GM12878 (cell line): ENCODE measurements around the gene RFT1. TPM values are rescaled to one million over a fixed set of nuclear protein-coding genes. Genes with fewer than 3 reads are reported as not detected.

Source experiments
- CREB1 ChIP-seq: IDR thresholded peaks from 2 replicates; pipeline ENCODE4 v1.6.1; 2012; ENCODE audit warnings: low read depth, mild to moderate bottlenecking, inconsistent platforms
- E4F1 ChIP-seq: fragments of 450-650 bp; IDR thresholded peaks from 2 replicates; pipeline ENCODE4 v1.6.1; 2018; ENCODE audit warnings: borderline replicate concordance, mild to moderate bottlenecking; ENCODE audit not compliant: partially characterized antibody
- FOXM1 ChIP-seq: IDR thresholded peaks from 2 replicates; pipeline ENCODE4 v1.6.1; 2012; ENCODE audit warnings: low read depth, mild to moderate bottlenecking, inconsistent platforms, low read length, moderate library complexity
- HDAC2 ChIP-seq: fragments of 200-600 bp; sonication (generic); IDR thresholded peaks from 2 replicates; pipeline ENCODE4 v1.6.1; 2017
- KLF5 ChIP-seq: fragments of 450-650 bp; IDR thresholded peaks from 2 replicates; pipeline ENCODE4 v1.6.1; 2014; ENCODE audit warnings: mild to moderate bottlenecking; ENCODE audit not compliant: partially characterized antibody
- MEF2B ChIP-seq: fragments of 450-650 bp; IDR thresholded peaks from 2 replicates; pipeline ENCODE4 v1.6.1; 2018; ENCODE audit warnings: mild to moderate bottlenecking, moderate library complexity; ENCODE audit not compliant: partially characterized antibody, poor library complexity, severe bottlenecking
- MLLT1 ChIP-seq: fragments of 450-650 bp; IDR thresholded peaks from 2 replicates; pipeline ENCODE4 v1.6.1; 2016; ENCODE audit warnings: mild to moderate bottlenecking
- MTA2 ChIP-seq: fragments of 450-650 bp; IDR thresholded peaks from 2 replicates; pipeline ENCODE4 v1.6.1; 2016; ENCODE audit warnings: low read depth, mild to moderate bottlenecking, moderate library complexity
- MTA3 ChIP-seq: IDR thresholded peaks from 2 replicates; pipeline ENCODE4 v1.6.1; 2012; ENCODE audit warnings: low read length, inconsistent platforms, borderline replicate concordance
- NFIC ChIP-seq: IDR thresholded peaks from 2 replicates; pipeline ENCODE4 v1.6.1; 2012; ENCODE audit warnings: low read depth, mild to moderate bottlenecking, inconsistent platforms, low read length, moderate library complexity
- NR2C2 ChIP-seq: IDR thresholded peaks from 2 replicates; pipeline ENCODE4 v1.6.1; 2011; ENCODE audit warnings: borderline replicate concordance, low read depth; ENCODE audit not compliant: control insufficient read depth, insufficient read length
- NR2F1 ChIP-seq: fragments of 450-650 bp; conservative IDR thresholded peaks from 2 replicates; pipeline ENCODE4 v1.6.1; 2017; ENCODE audit warnings: mild to moderate bottlenecking
- PAX8 ChIP-seq: fragments of 450-650 bp; IDR thresholded peaks from 2 replicates; pipeline ENCODE4 v1.6.1; 2017; ENCODE audit warnings: mild to moderate bottlenecking, moderate library complexity
- PKNOX1 ChIP-seq: fragments of 450-650 bp; IDR thresholded peaks from 2 replicates; pipeline ENCODE4 v1.6.1; 2016; ENCODE audit warnings: mild to moderate bottlenecking
- RAD51 ChIP-seq: fragments of 450-650 bp; IDR thresholded peaks from 2 replicates; pipeline ENCODE4 v1.6.1; 2016; ENCODE audit warnings: moderate library complexity, mild to moderate bottlenecking, inconsistent platforms
- TAF1 ChIP-seq: IDR thresholded peaks from 2 replicates; pipeline ENCODE4 v1.6.1; 2011; ENCODE audit warnings: mild to moderate bottlenecking, low read depth, low read length, borderline replicate concordance
- TARDBP ChIP-seq: IDR thresholded peaks from 2 replicates; pipeline ENCODE4 v1.6.1; 2016; ENCODE audit warnings: borderline replicate concordance
- ZBTB33 ChIP-seq: fragments of 450-650 bp; IDR thresholded peaks from 2 replicates; pipeline ENCODE4 v1.6.1; 2017; ENCODE audit warnings: mild to moderate bottlenecking
- ZNF687 ChIP-seq: fragments of 450-650 bp; IDR thresholded peaks from 2 replicates; pipeline ENCODE4 v1.6.1; 2017; ENCODE audit warnings: mild to moderate bottlenecking, moderate library complexity
- polyA plus RNA-seq, 11 experiments: library from polyadenylated mRNA; depleted of rRNA in 4 of 11; unstranded in 6 of 11; stranded (reverse) in 5 of 11; fragments of >200 nt; fragmentation: Nextera tagmentation in 4 of 11; fragmentation: Illumina TruSeq in 1 of 11; extraction: Ambion mirVana in 4 of 11; extraction: Trizol in 1 of 11; gene quantifications; 1 replicate in 1 of 11; 2 replicates in 10 of 11; pipeline versions ENCODE4 v1.2.1 to v1.2.3, GENCODE V29; 2011 to 2016; ENCODE audit warnings: inconsistent platforms in 2 of 11, missing spikeins in 2 of 11, low read depth in 1 of 11
- total RNA-seq, 4 experiments: library from RNA; depleted of rRNA in 3 of 4; stranded (reverse); fragments of >200 nt in 3 of 4; fragmentation: Illumina TruSeq in 1 of 4; extraction: Trizol in 1 of 4; gene quantifications; 2 replicates each; pipeline versions ENCODE4 v1.2.1 to v1.2.3, GENCODE V29; 2013 to 2021

Gene RFT1
- total and polyA plus RNA-seq, 10 of the 15 experiments (the other 5 are each of a cell fraction or from before 2014, with no cell fraction given), result 16.6 to 75.1 (median 34.5) TPM

GRCh38 chr3:53161820-53162671, 31.8 kb upstream of the RFT1 start (continued):
- TF ChIP-seq E4F1 (no peak), NR2F1 (no peak), TAF1 (no peak), MEF2B (peak; percentile 79), RAD51 (no peak), KLF5 (no peak), TARDBP (no peak), PKNOX1 (peak; percentile 68), PAX8 (no peak), ZBTB33 (no peak), NFIC (no peak), CREB1 (0 out of 2 replicates have a peak, but pooled peaks have one; percentile 65), MTA3 (no peak), MLLT1 (no peak), NR2C2 (no peak), FOXM1 (no peak), HDAC2 (no peak), MTA2 (0 out of 2 replicates have a peak, but pooled peaks have one; percentile 21), ZNF687 (no peak)
